Caco-2 (cell line): ENCODE results near the gene TNFRSF18. TPM values are rescaled to one million over a fixed set of nuclear protein-coding genes. Genes with fewer than 3 reads are reported as not detected.

Source experiments
- BruUV-seq: library from RNA; stranded (reverse); fragments of 400-500 nt; replicated peaks from 2 replicates; lab custom pipeline; 2021; lab: Mats Ljungman, UMichigan
- CTCF ChIA-PET: fragments of 300-600 bp; sonication (Branson Sonifier 250); formaldehyde crosslinking; loops from one replicate; lab custom pipeline; 2022; ENCODE audit warnings: antibody characterized with exemption; lab: Charles Lee
- POLR2A ChIA-PET: fragments of 300-600 bp; sonication (Branson Sonifier 250); formaldehyde crosslinking; loops from one replicate; lab custom pipeline; 2022; ENCODE audit warnings: antibody characterized with exemption; lab: Charles Lee
- DNase-seq, 2 experiments: peaks; one replicate each; pipeline versions ENCODE4 v3.0.0 to v3.0.0-alpha.2; 2020 to 2022
- H3K27me3 ChIP-seq: replicated peaks from 2 replicates; pipeline ENCODE4 v1.6.0; 2011; ENCODE audit warnings: low read length; ENCODE audit not compliant: control insufficient read depth, insufficient read depth
- H3K36me3 ChIP-seq: 2 replicates; pipeline ENCODE4 v1.5.1; 2011; ENCODE audit warnings: low read length; ENCODE audit not compliant: control insufficient read depth, insufficient read depth
- H3K4me1 ChIP-seq: fragments of 250-450 bp; sonication (Bioruptor Pico); 2 replicates; pipeline ENCODE4 v1.5.1; 2020; ENCODE audit warnings: mild to moderate bottlenecking
- H3K4me3 ChIP-seq: 2 replicates; pipeline ENCODE4 v1.5.1; 2011; ENCODE audit warnings: low read depth, mild to moderate bottlenecking, control low read depth, low read length
- H3K9me3 ChIP-seq: fragments of 250-450 bp; sonication (Bioruptor Pico); 2 replicates; pipeline ENCODE4 v1.5.1; 2020; ENCODE audit warnings: mild to moderate bottlenecking, moderate library complexity
- H3K27ac Mint-ChIP-seq: one replicate; pipeline ENCODE4 v1.8.0; 2022; ENCODE audit warnings: mixed read lengths; ENCODE audit not compliant: unreplicated experiment
- H3K27me3 Mint-ChIP-seq: one replicate; pipeline ENCODE4 v1.8.0; 2022; ENCODE audit warnings: mixed read lengths; ENCODE audit not compliant: insufficient read depth, unreplicated experiment
- H3K36me3 Mint-ChIP-seq: one replicate; pipeline ENCODE4 v1.8.0; 2022; ENCODE audit warnings: mild to moderate bottlenecking, mixed read lengths; ENCODE audit not compliant: insufficient read depth, unreplicated experiment
- H3K4me1 Mint-ChIP-seq: one replicate; pipeline ENCODE4 v1.8.0; 2022; ENCODE audit warnings: low read depth, mixed read lengths; ENCODE audit not compliant: unreplicated experiment
- H3K4me3 Mint-ChIP-seq: one replicate; pipeline ENCODE4 v1.8.0; 2022; ENCODE audit warnings: mild to moderate bottlenecking, moderate library complexity, mixed read lengths; ENCODE audit not compliant: unreplicated experiment
- H3K9me3 Mint-ChIP-seq: one replicate; pipeline ENCODE4 v1.8.0; 2022; ENCODE audit warnings: mixed read lengths; ENCODE audit not compliant: unreplicated experiment
- CTCF ChIP-seq, 2 experiments: fragments of 200-600 bp in 1 of 2; IDR thresholded peaks; 1 replicate in 1 of 2; 2 replicates in 1 of 2; pipeline versions ENCODE4 v1.5.1 to v1.8.0; 2011 to 2022; ENCODE audit warnings: antibody characterized with exemption in 1 of 2, control low read depth in 1 of 2, inconsistent platforms in 1 of 2, low read depth in 1 of 2, low read length in 1 of 2, mild to moderate bottlenecking in 1 of 2, moderate library complexity in 1 of 2; ENCODE audit not compliant: insufficient read depth in 1 of 2, severe bottlenecking in 1 of 2, unreplicated experiment in 1 of 2
- intact Hi-C: fragments of 100-400 bp; cut with micrococcal nuclease; formaldehyde crosslinking; loops from one replicate; pipeline ENCODE4 v1.10.0; 2022; ENCODE audit not compliant: unreplicated experiment
- total RNA-seq: library from RNA; stranded (reverse); gene quantifications from 2 replicates; pipeline ENCODE4 v1.2.3, GENCODE V29; 2022

Gene TNFRSF18
- total RNA-seq, 1 experiment from 2014 or later = not detected

- intact Hi-C loops = no loop called here
- no TSS peak for BruUV-seq
- DNase-seq = peak in 1 of 2 experiments; percentile 28
Measured at GRCh38 chr1:1171546-1172340, 34.6 kb downstream of the TNFRSF18 start.

DNA sequence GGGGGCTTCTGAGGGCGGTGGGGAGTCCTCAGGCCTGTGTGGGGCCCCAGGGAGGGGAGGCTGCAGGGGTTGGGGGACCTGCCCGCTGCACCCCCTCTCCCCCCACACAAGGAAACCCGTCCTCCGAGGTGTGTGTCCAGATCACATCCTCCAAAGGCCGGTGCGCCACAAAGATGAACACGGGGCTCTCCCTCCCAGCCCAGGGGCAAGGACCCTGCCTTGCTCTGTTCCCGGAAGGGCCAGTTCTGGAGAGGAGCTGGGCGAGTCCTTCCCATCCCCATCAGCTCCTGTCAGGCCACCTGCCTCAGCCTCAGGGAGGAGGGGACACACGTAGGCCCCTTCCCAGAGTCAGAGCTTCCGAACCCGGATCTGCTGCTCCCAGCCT lies 35.2 kb downstream of the TNFRSF18 start:
- DNase-seq = peak in 1 of 2 experiments; percentile 31
- H3K4me1 ChIP-seq = no peaks in the 10 kb centered on the region; the same call in none of the 2 replicates
- ChIA-PET POLR2A (no interaction called here), CTCF (no interaction called here)
- intact Hi-C loops = no loop called here
- H3K4me1 Mint-ChIP-seq = no peaks in the 10 kb centered on the region
- H3K9me3 ChIP-seq = no peaks in the 10 kb centered on the region
- no peak overlapping the region for H3K4me3 Mint-ChIP-seq
- H3K27me3 Mint-ChIP-seq = no peaks in the 10 kb centered on the region
- H3K36me3 ChIP-seq = no peaks in the 10 kb centered on the region; the same call in 1 of the 2 replicates
- H3K27me3 ChIP-seq = no peaks in the 10 kb centered on the region
- H3K36me3 Mint-ChIP-seq = peaks cover 26% of the 10 kb centered on the region
- no TSS peak for BruUV-seq
- no peak overlapping the region for H3K4me3 ChIP-seq
- no peak overlapping the region for H3K27ac Mint-ChIP-seq
- no peak for TF ChIP-seq CTCF (IDR thresholded peaks at IDR 0.05; ENCODE audit: insufficient read depth in 1 of 2, low read depth in 1 of 2, low read length in 1 of 2, severe bottlenecking in 1 of 2, unreplicated experiment in 1 of 2)
- no peaks in the 10 kb centered on the region for H3K9me3 Mint-ChIP-seq

More at GRCh38 chr1:1171546-1172340, 34.6 kb downstream of the TNFRSF18 start:
- H3K27me3 ChIP-seq = no peaks in the 10 kb centered on the region
- CTCF ChIA-PET = no interaction called here
- Mint-ChIP-seq H3K9me3 (no peaks in the 10 kb centered on the region), H3K4me1 (peaks cover 3% of the 10 kb centered on the region), H3K27me3 (no peaks in the 10 kb centered on the region), H3K27ac (peak overlapping the region; percentile 76), H3K4me3 (no peak overlapping the region), H3K36me3 (peaks cover 26% of the 10 kb centered on the region)
- H3K4me1 ChIP-seq = peaks cover 6% of the 10 kb centered on the region
- POLR2A ChIA-PET = no interaction called here
- TF ChIP-seq CTCF (IDR thresholded peaks at IDR 0.05; ENCODE audit: insufficient read depth in 1 of 2, low read depth in 1 of 2, low read length in 1 of 2, severe bottlenecking in 1 of 2, unreplicated experiment in 1 of 2) = no peak
- H3K9me3 ChIP-seq = no peaks in the 10 kb centered on the region
- no peak overlapping the region for H3K4me3 ChIP-seq
- no peaks in the 10 kb centered on the region; the same call in 1 of the 2 replicates for H3K36me3 ChIP-seq

DNA sequence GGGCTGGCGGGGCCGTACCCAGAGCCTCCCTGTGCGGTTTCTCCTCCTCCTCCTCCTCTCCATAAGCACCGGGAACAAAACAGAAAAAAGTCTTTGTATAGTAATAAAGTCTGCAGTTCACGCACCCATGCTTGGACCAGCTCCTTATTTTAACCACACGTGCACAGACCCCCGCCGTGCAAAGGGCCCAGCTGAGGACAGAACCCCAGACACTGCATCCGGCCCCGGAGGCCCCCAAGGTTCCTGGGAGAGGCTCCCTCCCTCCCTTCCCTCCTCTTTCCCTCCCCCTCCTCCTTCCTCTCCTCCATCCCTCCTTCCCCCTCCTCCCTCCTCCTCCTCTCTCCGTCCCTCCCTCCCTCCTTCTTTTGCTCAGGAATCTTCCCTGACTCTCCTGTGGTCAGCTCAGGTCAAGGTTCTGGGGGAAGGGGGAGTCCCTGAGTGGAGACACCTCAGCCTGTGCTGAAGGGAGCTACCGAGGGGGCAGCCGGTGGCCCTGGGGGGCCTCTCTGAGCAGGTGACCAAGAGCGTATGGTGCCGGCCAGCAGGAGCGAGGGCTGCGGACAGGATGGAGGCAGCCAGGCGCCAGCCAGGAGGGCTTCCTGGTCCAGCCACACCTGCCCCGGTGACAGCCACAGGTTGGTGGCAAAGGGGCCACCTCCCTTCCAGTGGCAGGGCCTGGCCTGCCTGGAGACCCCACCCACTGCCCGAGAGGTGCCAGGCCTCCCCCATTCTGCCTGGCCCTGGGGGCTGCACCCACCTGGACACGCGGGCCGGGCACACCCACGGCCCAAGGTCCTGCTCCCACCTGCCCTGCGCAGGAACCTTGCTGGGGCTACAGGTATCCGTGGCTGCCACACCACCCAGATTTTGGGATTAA lies 35.9 kb downstream of the TNFRSF18 start:
- ChIA-PET CTCF (no interaction called here), POLR2A (no interaction called here)
- Mint-ChIP-seq H3K9me3 (no peaks in the 10 kb centered on the region), H3K36me3 (peaks cover 32% of the 10 kb centered on the region), H3K4me1 (no peaks in the 10 kb centered on the region), H3K27ac (no peak overlapping the region), H3K27me3 (no peaks in the 10 kb centered on the region), H3K4me3 (no peak overlapping the region)
- BruUV-seq = no TSS peak
- peak in 1 of 2 experiments; percentile 9 for DNase-seq
- H3K4me3 ChIP-seq = no peak overlapping the region
- no peaks in the 10 kb centered on the region for H3K9me3 ChIP-seq
- no peak for TF ChIP-seq CTCF (IDR thresholded peaks at IDR 0.05; ENCODE audit: insufficient read depth in 1 of 2, low read depth in 1 of 2, low read length in 1 of 2, severe bottlenecking in 1 of 2, unreplicated experiment in 1 of 2)
- no peaks in the 10 kb centered on the region; the same call in 1 of the 2 replicates for H3K36me3 ChIP-seq
- intact Hi-C loops = no loop called here
- H3K27me3 ChIP-seq = no peaks in the 10 kb centered on the region
- H3K4me1 ChIP-seq = peaks cover 4% of the 10 kb centered on the region
